BE2C (cell line): Measurements from ENCODE around the gene SCN7A.

Experiments used
- DNase-seq: peaks from one replicate; pipeline ENCODE4 v3.0.0-alpha.2; 2020
- H3K27me3 ChIP-seq: fragments of 250-450 bp; sonication (Bioruptor Pico); 2 replicates; pipeline ENCODE4 v1.5.1; 2020; ENCODE audit warnings: mild to moderate bottlenecking
- H3K36me3 ChIP-seq: fragments of 250-450 bp; sonication (Bioruptor Pico); 2 replicates; pipeline ENCODE4 v1.5.1; 2020; ENCODE audit warnings: mild to moderate bottlenecking
- H3K4me1 ChIP-seq: fragments of 250-450 bp; sonication (Bioruptor Pico); 2 replicates; pipeline ENCODE4 v1.5.1; 2020
- H3K4me3 ChIP-seq: 2 replicates; pipeline ENCODE4 v1.5.1; 2011; ENCODE audit warnings: low read depth, low read length
- H3K9me3 ChIP-seq: fragments of 250-450 bp; sonication (Bioruptor Pico); 2 replicates; pipeline ENCODE4 v1.5.1; 2020
- TF ChIP-seq, protein P1 (sequence below): IDR thresholded peaks from 2 replicates; pipeline ENCODE4 v1.5.1; 2012; ENCODE audit warnings: mild to moderate bottlenecking, low read depth, low read length

Gene SCN7A

DNA sequence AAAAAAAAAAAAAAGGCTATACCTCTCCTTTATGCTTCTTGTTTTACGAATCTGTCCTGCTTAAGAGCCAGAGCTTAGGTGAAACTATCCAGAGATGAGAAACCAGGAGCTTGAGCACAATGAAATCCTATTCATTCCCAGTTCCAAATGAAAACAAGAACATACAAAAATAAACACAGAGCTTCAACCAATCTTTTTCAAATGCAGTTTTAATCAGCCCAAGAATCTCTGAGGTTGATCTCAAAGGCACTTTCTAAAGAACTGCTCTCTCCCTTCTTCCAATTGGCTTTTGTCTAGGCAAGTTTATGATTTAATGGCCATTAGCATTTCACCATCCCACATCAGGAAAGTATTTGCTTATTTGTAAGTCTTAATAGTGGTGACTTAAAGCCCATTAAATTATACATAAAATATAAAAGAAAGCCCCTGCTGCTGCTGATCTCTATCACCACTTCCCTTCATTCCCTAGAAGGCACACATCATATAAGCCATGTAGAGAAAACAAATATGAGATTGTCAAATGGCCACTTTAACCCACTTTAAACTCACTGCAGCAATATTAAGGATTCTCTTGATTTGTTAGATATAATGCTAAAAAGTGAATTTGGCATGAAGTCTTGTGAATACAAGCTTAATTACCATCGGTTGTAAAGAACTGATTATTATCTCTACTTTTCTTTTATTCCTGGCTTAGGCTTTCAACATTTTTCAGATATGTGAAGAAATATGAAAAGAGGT, 89.0 kb downstream of the SCN7A start:
- H3K4me3 ChIP-seq: no peak overlapping the region
- no peak for DNase-seq
- H3K4me1 ChIP-seq: peaks cover 2% of the 10 kb centered on the region
- no peaks in the 10 kb centered on the region for H3K36me3 ChIP-seq
- no peaks in the 10 kb centered on the region for H3K27me3 ChIP-seq
- TF ChIP-seq, protein P1, sequence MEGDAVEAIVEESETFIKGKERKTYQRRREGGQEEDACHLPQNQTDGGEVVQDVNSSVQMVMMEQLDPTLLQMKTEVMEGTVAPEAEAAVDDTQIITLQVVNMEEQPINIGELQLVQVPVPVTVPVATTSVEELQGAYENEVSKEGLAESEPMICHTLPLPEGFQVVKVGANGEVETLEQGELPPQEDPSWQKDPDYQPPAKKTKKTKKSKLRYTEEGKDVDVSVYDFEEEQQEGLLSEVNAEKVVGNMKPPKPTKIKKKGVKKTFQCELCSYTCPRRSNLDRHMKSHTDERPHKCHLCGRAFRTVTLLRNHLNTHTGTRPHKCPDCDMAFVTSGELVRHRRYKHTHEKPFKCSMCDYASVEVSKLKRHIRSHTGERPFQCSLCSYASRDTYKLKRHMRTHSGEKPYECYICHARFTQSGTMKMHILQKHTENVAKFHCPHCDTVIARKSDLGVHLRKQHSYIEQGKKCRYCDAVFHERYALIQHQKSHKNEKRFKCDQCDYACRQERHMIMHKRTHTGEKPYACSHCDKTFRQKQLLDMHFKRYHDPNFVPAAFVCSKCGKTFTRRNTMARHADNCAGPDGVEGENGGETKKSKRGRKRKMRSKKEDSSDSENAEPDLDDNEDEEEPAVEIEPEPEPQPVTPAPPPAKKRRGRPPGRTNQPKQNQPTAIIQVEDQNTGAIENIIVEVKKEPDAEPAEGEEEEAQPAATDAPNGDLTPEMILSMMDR: no peak
- no peaks in the 10 kb centered on the region for H3K9me3 ChIP-seq

DNA sequence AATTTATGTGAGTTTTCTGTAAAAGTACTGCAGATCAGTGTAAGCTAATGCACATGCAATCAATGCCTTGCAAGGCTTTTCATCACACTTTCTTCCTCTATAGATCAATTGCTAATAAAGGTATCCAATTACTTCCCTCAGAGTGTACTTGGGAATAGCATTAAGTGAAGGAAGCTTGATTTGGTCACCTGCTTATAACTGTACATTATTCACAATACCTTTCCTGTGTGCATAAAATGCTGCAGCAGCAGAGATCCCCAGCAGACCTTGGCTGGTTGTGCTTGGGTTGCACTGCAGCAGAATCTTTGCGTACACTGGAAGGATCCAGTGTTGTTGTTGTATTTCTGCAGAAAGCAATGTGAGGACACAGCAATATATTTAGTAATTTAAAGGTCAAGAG, 99.8 kb downstream of the SCN7A start:
- no peaks in the 10 kb centered on the region for H3K9me3 ChIP-seq
- no peaks in the 10 kb centered on the region; the same call in 1 of the 2 replicates for H3K4me1 ChIP-seq
- H3K27me3 ChIP-seq: no peaks in the 10 kb centered on the region
- H3K36me3 ChIP-seq: no peaks in the 10 kb centered on the region
- H3K4me3 ChIP-seq: no peak overlapping the region
- DNase-seq: no peak
- TF ChIP-seq, protein P1: no peak

DNA sequence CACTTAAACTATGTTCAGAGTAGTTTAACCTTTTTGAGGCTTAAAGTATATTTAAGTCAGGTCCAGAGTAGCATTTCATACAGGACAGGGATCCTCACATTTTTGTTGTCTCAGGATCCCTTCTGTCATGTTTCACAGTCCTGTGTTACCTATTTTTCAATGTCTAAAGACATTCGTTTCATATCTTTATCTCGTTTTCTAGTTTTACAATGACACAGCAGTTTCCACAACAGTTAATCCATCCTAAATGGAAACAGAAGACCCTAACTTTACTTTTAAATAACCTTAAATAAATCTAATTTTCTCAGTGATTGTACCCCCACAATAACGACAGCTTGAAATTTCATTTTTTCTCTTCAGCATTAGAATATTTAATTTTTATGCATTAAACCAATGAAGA, 101.0 kb downstream of the SCN7A start:
- no peaks in the 10 kb centered on the region for H3K36me3 ChIP-seq
- H3K9me3 ChIP-seq: no peaks in the 10 kb centered on the region
- no peaks in the 10 kb centered on the region; the same call in 1 of the 2 replicates for H3K4me1 ChIP-seq
- no peaks in the 10 kb centered on the region for H3K27me3 ChIP-seq
- DNase-seq: no peak
- H3K4me3 ChIP-seq: no peak overlapping the region
- TF ChIP-seq, protein P1: no peak

DNA sequence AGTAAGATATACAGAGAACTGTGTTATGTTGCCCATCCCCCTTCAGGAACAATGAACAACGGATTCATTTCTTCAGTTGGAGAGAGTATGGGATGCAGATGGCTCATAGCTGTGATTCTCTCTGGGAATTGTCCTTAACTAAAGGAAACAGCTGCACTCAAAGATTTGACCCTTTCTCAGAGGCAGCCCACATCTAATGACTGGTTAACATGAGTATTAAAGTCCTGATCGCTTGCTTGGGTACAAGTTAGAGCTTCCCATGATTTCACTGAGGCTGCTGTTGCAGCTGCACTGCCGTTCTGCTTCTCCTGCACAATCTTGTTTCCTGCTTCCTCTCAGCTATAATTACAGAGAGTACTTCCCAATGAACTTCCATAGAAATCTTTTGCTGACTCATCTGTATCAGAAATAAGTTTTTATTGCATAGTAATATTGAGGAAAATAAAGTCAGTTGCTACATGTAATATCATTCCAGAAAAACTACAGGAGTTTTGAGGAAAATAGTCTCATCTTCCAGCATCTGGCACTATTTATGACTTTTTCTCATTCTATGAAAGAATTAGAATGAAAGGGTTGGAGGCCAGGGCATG, 105.5 kb downstream of the SCN7A start:
- Histone ChIP-seq H3K4me1 (no peaks in the 10 kb centered on the region; the same call in 1 of the 2 replicates), H3K4me3 (no peak overlapping the region; the same call in 1 of the 2 replicates), H3K27me3 (no peaks in the 10 kb centered on the region), H3K9me3 (no peaks in the 10 kb centered on the region), H3K36me3 (no peaks in the 10 kb centered on the region)
- no peak for DNase-seq
- TF ChIP-seq, protein P1: no peak

DNA sequence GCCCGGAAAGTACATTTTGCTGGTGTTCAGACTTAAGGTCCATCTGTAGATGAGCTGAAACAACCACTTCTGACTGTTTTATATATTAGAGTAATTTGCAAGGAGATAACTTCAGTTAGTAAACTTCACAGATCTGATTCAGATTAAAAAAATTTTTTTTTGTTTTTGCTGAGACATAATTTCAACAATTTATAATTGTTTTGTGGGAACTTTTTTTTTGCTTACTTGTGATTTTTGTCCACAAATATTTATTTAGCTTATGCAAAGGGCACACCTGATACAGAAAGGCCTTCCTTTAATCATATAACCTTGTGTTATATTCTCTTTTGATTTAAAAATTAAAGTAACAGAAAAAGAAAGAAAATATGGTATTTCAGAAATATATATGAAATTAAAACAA, 108.7 kb downstream of the SCN7A start:
- TF ChIP-seq, protein P1: no peak
- H3K4me3 ChIP-seq: no peak overlapping the region
- H3K9me3 ChIP-seq: no peaks in the 10 kb centered on the region

DNA sequence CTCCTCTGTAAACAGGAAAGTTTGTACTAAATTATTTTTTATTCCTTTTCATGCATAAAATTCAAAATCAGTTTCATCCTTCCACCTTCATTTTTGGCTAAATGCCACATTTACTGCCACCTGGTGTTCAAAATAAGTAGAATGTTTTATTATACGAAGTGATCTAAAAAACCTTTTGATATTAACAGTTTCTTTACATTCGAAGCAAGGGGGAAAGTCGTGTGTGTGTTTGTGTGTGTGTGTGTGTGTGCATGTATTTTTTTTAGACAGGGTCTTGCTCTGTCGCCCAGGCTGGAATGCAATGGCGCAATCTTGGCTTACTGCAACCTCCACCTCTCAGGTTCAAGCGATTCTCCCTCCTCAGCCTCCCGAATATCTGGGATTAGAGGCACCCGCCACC, 109.3 kb downstream of the SCN7A start:
- Histone ChIP-seq H3K9me3 (no peaks in the 10 kb centered on the region), H3K4me3 (no peak overlapping the region), H3K4me1 (no peaks in the 10 kb centered on the region), H3K27me3 (no peaks in the 10 kb centered on the region), H3K36me3 (no peaks in the 10 kb centered on the region)
- TF ChIP-seq, protein P1: peak; percentile 37
- no peak for DNase-seq

More for the DNA sequence above, 108.7 kb downstream of the SCN7A start:
- H3K4me1 ChIP-seq: no peaks in the 10 kb centered on the region
- DNase-seq: no peak
- H3K36me3 ChIP-seq: no peaks in the 10 kb centered on the region
- no peaks in the 10 kb centered on the region for H3K27me3 ChIP-seq
